Ishikawa (cell line): ENCODE measurements around the gene IGF1R.

Experiments
- CEBPB ChIP-seq: IDR thresholded peaks from 2 replicates; pipeline ENCODE4 v1.6.1; 2012
- CREB1 ChIP-seq: IDR thresholded peaks from 2 replicates; pipeline ENCODE4 v1.6.1; 2012; ENCODE audit warnings: low read depth
- EGR1 ChIP-seq: IDR thresholded peaks from 2 replicates; pipeline ENCODE4 v1.6.1; 2012
- EP300 ChIP-seq: IDR thresholded peaks from 2 replicates; pipeline ENCODE4 v1.6.1; 2012; ENCODE audit warnings: borderline replicate concordance
- FOXM1 ChIP-seq: IDR thresholded peaks from 2 replicates; pipeline ENCODE4 v1.6.1; 2012; ENCODE audit warnings: low read depth, borderline replicate concordance
- NFIC ChIP-seq: IDR thresholded peaks from 2 replicates; pipeline ENCODE4 v1.6.1; 2012
- RAD21 ChIP-seq: IDR thresholded peaks from 2 replicates; pipeline ENCODE4 v1.6.1; 2012; ENCODE audit warnings: low read depth
- REST ChIP-seq: IDR thresholded peaks from 2 replicates; pipeline ENCODE4 v1.6.1; 2012; ENCODE audit warnings: low read depth, mild to moderate bottlenecking
- TAF1 ChIP-seq: IDR thresholded peaks from 2 replicates; pipeline ENCODE4 v1.6.1; 2012; ENCODE audit warnings: low read depth, mild to moderate bottlenecking
- TCF12 ChIP-seq: IDR thresholded peaks from 2 replicates; pipeline ENCODE4 v1.6.1; 2012; ENCODE audit warnings: low read depth
- TEAD4 ChIP-seq: IDR thresholded peaks from 2 replicates; pipeline ENCODE4 v1.6.1; 2012
- YY1 ChIP-seq: IDR thresholded peaks from 2 replicates; pipeline ENCODE4 v1.6.1; 2012; ENCODE audit warnings: low read depth
- ZBTB7A ChIP-seq: IDR thresholded peaks from 2 replicates; pipeline ENCODE4 v1.6.1; 2012; ENCODE audit warnings: low read depth
- TF ChIP-seq, protein P1 (sequence below): IDR thresholded peaks from 2 replicates; pipeline ENCODE4 v1.6.1; 2012
- TF ChIP-seq, protein P2 (sequence below): IDR thresholded peaks from 2 replicates; pipeline ENCODE4 v1.6.1; 2012

The IGF1R gene

DNA sequence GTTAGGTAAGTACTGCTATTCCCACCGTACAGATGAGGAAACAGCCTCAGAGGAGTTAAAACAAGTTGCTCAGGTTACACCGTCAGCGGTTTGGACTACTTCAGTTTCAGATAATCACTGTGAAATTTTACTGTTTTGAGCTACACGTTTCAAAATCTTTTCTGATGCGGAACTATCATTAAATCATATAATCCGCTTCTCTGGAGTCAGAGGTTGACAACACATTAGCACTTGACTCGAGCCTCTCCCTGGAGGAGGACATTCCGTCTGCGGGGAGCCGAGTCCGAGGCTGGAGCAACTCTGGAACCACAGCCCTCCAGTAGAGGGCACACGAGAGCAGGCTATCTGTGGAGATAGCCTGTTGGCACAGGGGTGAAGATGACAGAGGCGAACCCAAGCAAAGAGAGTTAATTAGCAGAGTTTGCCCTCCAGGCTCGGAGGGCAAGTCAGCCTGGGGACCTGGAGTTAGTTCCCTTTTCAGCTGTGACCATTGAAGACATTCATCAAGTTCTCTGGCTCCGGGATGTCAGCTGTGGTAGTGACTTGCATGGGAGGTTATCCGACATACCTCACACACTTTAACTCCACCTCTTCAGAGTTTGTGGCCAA lies 131.2 kb downstream of the IGF1R start:
- TF ChIP-seq RAD21 = peak; percentile 91
- TF ChIP-seq, protein P1, sequence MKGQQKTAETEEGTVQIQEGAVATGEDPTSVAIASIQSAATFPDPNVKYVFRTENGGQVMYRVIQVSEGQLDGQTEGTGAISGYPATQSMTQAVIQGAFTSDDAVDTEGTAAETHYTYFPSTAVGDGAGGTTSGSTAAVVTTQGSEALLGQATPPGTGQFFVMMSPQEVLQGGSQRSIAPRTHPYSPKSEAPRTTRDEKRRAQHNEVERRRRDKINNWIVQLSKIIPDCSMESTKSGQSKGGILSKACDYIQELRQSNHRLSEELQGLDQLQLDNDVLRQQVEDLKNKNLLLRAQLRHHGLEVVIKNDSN = no peak
- TF ChIP-seq, protein P2, sequence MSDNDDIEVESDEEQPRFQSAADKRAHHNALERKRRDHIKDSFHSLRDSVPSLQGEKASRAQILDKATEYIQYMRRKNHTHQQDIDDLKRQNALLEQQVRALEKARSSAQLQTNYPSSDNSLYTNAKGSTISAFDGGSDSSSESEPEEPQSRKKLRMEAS = no peak
- peak; percentile 35; the same call in 1 of the 2 replicates for TF ChIP-seq NFIC
- peak; percentile 43; the same call in 1 of the 2 replicates for TF ChIP-seq TEAD4
- no peak for TF ChIP-seq TCF12

GRCh38 chr15:98781838-98782237 lies 133.5 kb downstream of the IGF1R start:
- TF ChIP-seq CREB1 (no peak), REST (no peak), TAF1 (no peak), CEBPB (no peak), FOXM1 (no peak), NFIC (no peak), RAD21 (no peak), TEAD4 (no peak), EGR1 (no peak), TCF12 (no peak), YY1 (no peak), ZBTB7A (no peak), EP300 (no peak)
- TF ChIP-seq, protein P1 = no peak
- TF ChIP-seq, protein P2 = no peak

- TF ChIP-seq FOXM1 (no peak), NFIC (no peak), CEBPB (no peak), CREB1 (no peak), EGR1 (no peak), TAF1 (no peak), EP300 (no peak), TEAD4 (no peak), YY1 (no peak), ZBTB7A (no peak), REST (no peak), TCF12 (no peak), RAD21 (no peak)
- TF ChIP-seq, protein P1 = no peak
- TF ChIP-seq, protein P2 = no peak
These were observed 134.5 kb downstream of the IGF1R start for GRCh38 chr15:98782801-98783200.

DNA sequence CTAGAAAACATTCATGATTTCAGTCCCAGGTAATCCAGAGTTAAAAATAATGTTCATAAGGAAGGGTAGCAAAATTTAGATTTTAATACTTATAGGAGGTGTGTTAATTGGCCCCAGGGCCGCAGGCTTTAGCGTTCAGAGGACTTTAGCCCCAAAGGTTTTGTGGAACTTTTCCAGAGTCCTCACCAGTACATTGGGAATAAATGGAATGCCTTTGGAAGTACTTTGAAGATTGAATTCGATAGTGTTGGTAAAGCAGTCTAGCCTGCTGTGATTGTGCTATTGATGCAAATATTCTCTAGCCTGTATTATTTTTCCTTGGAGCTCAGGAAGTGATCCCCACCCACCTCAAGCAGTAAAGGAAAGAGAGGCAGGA lies 137.1 kb downstream of the IGF1R start:
- TF ChIP-seq TCF12 (no peak), CEBPB (no peak), TAF1 (no peak), TEAD4 (no peak), CREB1 (no peak), EGR1 (no peak), ZBTB7A (no peak), YY1 (no peak), RAD21 (no peak), FOXM1 (no peak), REST (no peak), EP300 (no peak)
- TF ChIP-seq, protein P1 = no peak
- TF ChIP-seq, protein P2 = no peak
